ENCODE data around the gene TBC1D8.

DNA sequence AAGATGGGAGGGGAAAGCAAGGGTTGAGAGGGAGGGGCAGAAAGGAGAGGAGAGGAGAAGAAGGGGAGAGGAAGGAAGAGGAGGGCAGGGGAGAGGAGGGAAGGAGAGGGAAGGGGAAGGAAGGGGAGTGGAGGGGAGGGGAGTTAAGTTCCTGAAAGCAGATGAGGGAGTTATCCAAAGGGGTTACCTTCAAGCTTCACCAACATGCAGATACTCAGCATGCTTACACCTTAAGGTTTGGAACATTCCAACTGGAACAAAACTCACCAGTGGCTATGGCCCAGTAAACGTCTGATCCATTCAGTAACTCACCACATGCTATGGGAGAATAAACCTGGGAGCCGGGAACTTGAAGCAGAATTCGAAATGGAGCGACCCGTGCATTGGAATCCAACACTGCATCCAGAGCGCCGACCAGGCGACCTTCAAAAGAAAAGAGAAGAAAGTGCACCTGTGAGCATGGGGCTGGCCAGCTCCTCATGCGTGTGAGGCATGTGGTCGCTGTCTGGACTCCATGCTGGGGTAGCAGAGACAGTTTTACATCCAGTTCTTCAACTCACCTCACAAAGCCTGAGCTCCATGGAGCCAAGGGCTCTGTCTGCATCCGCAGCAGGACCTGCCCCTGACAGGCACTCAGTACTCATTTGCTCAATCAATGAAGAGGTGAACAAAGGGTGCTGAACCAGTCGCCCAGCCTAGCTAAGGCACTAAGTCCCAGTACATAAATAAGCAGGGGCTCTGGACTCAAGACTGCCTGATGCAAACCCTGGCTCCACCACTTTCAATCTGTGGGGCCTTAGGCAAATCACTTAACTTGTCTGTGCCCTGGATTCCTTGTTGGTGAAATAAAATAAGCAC lies 61.0 kb downstream of the TBC1D8 start:
- TF ChIP-seq, protein P1, sequence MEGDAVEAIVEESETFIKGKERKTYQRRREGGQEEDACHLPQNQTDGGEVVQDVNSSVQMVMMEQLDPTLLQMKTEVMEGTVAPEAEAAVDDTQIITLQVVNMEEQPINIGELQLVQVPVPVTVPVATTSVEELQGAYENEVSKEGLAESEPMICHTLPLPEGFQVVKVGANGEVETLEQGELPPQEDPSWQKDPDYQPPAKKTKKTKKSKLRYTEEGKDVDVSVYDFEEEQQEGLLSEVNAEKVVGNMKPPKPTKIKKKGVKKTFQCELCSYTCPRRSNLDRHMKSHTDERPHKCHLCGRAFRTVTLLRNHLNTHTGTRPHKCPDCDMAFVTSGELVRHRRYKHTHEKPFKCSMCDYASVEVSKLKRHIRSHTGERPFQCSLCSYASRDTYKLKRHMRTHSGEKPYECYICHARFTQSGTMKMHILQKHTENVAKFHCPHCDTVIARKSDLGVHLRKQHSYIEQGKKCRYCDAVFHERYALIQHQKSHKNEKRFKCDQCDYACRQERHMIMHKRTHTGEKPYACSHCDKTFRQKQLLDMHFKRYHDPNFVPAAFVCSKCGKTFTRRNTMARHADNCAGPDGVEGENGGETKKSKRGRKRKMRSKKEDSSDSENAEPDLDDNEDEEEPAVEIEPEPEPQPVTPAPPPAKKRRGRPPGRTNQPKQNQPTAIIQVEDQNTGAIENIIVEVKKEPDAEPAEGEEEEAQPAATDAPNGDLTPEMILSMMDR (IDR thresholded peaks at IDR 0.05; ENCODE audit: low read depth, low read length) = no peak
- TF ChIP-seq POLR2A (IDR thresholded peaks at IDR 0.05; ENCODE audit: extremely low read depth, insufficient read length) (no peak), MYC (IDR thresholded peaks at IDR 0.05; ENCODE audit: low read depth, low read length) (no peak)

All from NB4 (cell line).